GM03348 (cell line): ENCODE measurements around the gene SIKE1.
"Not testable (repeated sequence)": the region's sequence is repeated elsewhere in the genome, so short reads cannot be mapped to it uniquely, and the experiment has no call there.

Experiments
- DNase-seq: peaks from one replicate; pipeline ENCODE4 v3.0.0; 2012; ENCODE audit warnings: low spot score

SIKE1 gene

GRCh38 chr1:114755006-114755931 lies 25.2 kb downstream of the SIKE1 start:
- DNase-seq: peak; percentile 19

DNA sequence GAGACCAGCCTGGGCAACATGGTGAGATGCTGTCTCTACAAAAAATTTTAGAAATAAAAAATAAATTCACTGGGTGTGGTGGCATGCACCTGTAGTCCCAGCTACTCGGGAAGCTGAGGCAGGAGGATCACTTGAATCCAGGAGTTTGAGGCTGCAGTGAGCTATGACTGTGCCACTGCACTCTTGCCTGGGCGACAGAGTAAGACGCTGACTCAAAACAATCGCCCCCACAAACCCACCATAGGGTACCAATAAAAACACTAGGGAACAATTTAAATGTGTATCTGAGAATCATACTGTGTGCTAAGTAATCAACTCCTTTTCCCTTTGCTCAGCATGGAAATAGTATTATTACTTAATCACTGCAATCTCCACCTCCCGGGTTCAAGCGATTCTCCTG lies 26.8 kb downstream of the SIKE1 start:
- not testable (repeated sequence) for DNase-seq

DNA sequence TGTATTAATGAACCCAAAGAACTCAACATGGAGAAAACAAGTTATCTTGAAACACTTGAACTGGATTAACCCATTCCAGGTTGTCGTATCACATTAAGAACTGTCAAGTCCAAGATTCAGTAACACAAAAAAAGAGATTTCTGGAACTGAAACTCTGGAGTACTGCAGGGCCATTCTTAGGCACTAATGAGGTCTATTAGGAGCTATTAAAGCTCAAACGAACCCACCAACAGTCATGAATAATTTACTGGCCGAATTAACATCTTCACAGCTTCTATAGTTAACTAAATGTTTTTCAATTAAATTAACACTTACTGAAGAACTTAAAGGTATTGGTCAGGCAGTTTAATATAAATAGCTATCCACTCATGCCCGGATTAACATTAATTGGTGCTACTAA lies 27.3 kb downstream of the SIKE1 start:
- no peak for DNase-seq

GRCh38 chr1:114750780-114751179 lies 29.7 kb downstream of the SIKE1 start:
- no peak for DNase-seq

GRCh38 chr1:114749835-114750234 lies 30.6 kb downstream of the SIKE1 start:
- no peak for DNase-seq

DNA sequence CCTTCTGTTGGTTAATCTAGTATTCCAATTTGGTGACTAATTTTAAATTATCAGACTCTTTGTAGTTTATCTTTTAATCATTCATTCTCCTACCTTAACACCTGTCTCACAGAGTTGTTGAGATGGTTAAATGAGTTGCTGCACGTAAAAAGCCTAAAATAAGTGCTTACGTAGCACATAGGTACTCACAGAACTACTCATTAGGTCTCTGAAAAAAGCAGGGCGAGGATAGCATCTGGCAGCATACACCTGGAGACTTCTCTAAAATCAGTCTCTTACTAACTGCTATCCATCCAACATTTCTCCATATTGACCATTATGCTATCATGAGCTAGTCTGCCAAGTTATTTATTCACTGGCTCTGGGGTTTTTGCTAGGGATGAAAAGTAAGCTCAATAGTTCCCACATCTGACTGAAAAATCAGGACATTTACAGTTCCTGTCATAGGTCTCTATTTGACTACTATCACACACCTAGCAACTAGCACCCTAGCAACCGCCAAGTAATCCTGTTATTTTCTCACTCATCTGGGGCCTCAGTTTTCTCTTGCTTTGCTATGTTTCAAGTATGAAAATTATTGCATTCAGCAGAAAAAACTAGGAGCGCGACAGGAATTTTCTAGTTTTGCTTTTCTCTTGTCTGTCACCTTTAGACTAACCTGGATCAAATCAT lies 33.9 kb downstream of the SIKE1 start:
- no peak for DNase-seq

GRCh38 chr1:114745291-114745690 lies 35.2 kb downstream of the SIKE1 start:
- DNase-seq: no peak

DNA sequence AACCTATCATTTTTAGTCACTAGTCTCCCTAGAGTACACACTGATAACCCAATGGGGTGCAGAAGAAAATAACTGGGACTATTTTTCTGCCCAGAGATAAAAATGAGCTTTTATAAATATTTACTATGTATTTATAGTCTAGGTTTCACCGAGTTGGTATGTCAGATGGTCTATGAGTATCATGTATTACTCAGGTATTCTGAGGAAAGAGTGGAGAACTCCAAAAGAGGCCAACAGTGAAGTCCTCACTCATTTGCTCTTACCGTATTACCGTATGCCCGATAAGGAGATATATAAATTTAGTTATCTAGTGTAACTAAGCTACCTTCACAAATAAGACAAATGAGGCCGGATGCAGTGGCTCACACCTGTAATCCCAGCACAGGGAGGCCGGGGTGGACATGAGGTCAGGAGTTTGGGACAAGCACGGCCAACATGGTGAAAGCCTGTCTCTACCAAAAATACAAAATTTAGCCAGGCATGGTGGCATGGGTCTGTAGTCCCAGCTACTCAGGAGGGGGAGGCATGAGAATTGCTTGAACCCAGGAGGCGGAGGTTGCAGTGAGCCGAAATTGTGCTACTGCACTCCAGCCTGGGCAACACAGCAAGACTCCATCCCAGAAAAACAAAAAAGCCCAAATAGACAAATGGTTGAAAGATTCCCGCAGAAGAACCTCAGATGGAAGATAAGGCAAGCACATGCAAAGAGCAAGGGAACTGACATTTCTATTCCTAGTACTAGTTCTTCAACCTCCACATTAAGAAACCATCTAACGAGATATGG lies 38.3 kb downstream of the SIKE1 start:
- DNase-seq: no peak

DNA sequence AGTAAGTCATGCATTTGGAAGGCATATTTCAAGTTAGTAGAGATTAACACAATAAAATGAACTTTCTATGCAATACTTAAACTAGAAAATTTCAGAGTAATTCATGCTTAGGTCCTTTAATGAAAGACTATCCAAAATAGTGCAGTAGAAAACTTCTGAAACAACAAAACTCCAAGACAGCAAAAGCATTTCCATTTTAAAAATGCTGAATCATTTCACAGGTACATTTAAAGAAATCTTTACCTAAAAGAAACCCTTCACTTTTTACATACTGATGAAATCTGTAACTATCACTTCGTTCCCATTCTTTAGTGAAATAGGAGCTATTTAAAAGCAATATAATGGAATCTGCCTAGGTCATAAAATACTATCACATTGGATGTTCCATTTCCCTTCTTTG lies 40.2 kb downstream of the SIKE1 start:
- DNase-seq: no peak

DNA sequence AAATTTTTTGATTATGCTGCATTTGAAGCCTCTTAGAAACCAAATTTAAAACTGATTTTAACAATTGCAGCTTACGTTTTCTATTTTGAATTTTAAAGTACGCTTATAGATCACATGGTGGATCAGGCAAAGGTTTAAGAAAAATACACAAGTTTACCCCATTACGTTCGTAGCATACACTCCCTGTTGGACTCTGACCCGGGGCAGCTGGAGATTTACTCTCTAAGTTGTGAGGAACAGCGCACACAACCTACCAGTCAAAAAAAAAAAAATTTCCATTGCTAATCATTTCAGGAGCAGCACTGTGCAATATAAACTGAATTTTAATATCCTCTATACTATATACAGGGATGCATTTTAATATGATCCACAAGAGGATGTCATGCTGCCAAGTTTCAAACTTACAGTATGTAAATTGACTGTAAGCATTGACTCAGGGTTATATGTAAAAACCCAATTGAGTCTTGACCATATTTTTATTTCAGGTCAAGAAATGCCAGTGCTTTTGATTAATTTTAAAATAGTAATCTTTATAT lies 43.1 kb downstream of the SIKE1 start:
- no peak for DNase-seq

- no peak for DNase-seq
These were observed 45.0 kb downstream of the SIKE1 start for GRCh38 chr1:114735479-114735878.

- DNase-seq: no peak
These were observed 50.7 kb downstream of the SIKE1 start for GRCh38 chr1:114729782-114730181.

DNA sequence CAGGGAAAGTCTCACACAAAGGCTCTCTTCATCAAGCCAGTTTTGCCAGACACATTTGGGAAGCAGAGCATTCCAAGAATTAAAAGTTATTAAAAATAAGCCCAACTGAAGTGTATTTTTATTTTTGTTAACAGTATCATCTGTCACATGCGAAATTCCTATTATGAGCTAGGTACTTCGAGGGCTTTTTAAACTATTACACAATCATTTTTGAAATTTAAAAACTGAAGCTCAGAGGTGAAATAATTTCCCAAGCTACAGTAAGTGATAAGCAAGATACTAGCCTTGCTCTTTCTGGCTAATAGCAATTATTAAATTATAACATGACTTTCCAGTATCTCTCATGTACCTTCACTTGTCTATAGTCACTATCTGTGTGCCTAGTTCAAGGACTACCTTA lies 51.9 kb downstream of the SIKE1 start:
- no peak for DNase-seq

DNA sequence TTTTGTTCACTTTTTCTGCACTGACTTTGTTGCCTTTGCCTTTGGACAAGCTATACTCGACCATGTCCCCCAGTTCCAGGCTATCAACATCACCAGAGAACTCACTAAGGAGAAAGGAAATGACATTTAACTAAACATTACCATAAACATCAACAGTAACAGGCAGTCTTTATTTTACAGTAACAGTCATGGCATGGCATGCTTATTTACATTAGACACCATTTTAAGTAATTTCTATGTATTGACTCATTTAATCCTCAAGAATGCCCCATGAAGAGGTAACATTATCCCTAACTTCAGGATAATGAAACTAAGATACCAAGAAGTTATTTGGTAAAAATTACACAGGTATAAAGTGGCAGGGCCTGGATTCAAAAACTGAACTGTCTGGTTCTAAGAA lies 55.3 kb downstream of the SIKE1 start:
- DNase-seq: no peak

DNA sequence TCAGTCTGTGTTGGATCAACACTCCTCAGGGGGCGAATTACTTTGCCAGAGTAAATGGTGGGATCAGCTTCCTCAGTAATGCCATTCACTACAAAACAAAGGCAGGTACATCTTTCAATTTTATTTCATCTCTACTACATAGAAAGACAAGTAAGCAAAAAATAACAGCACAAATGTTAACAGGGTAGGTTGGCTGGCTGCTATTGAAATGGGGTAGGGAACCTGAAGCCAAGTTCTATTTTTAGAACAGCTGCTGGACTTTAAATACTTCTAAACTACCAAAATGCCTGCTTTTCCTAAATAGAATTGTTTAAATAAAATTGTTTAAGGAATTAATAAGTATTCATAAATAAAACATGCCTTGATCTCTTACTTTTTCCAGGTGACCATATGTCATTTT lies 56.6 kb downstream of the SIKE1 start:
- DNase-seq: no peak

- DNase-seq: no peak
These were observed 57.0 kb downstream of the SIKE1 start for GRCh38 chr1:114723457-114723856.

DNA sequence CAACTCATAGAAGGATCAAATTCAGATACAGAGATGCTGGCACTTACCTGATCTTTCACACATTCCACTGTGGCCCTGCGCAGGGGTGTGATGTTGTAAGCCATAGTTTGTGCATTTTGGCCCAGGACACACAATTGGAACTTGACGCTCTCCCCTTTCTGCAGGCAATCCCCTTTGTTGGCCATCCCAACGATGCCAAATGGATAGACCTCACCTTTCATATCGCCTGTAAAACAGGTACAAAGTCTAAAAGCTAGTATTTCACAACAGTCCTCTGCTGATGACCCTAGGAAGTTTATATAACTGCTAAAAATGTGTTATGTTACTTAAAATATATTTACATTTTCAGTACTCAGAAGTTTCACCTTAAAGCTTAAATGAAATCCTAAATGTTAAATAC lies 60.0 kb downstream of the SIKE1 start:
- no peak for DNase-seq
